Urothelium cell line (cell line): ENCODE results near the gene ARHGEF16.
A peak's percentile ranks its signal among the peaks of the same experiment; 100 is the strongest.

ENCODE experiments used
- DNase-seq: peaks from one replicate; pipeline ENCODE4 v3.0.0; 2011; ENCODE audit warnings: low spot score, mixed read lengths
- FAIRE-seq: peaks from 2 replicates; lab custom pipeline; 2011; peaks lifted over from hg19 to GRCh38; lab: Jason Lieb, UNC

ARHGEF16 gene

DNA sequence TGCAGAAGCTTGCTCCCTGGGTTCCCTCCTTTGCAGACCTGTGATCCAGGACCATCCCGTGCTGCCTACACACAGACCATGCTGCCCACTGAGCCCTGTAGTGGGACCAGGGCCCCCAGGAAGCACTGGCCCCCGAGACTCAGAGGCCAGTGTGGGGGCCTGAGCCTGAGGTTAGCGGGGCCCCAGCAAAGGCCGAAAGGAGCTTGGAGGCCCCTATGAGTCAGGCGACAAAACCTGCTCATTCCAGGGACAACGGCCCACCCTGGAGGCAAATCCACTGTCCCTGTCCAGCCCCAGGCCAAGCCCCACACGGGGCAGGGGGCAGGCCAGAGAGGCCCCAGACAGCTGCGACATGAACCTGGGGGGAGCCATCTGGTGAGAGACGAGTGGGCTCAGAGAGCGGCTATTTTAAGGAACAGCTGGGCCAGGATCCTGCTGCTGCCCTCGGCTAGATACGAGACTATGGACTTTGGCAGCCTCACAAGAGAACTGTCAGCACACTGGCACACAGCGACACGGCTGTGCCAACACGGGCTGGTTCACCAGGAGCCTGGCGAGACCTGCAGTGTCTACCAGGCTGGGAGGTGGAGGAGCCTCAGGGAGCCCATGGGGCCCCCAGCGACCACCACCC is 74.7 kb downstream of the ARHGEF16 start:
- DNase-seq (no peak), FAIRE-seq (no peak)

GRCh38 chr1:3530086-3530925 is 75.8 kb downstream of the ARHGEF16 start:
- no peak for FAIRE-seq
- DNase-seq, result peak; percentile 32
